8988T (cell line): ENCODE measurements around the gene CRYGS.
"Not testable (repeated sequence)": the region's sequence is repeated elsewhere in the genome, so short reads cannot be mapped to it uniquely, and the experiment has no call there.

Experiments
- DNase-seq: peaks from one replicate; pipeline ENCODE4 v3.0.0; 2011

The CRYGS gene

DNA sequence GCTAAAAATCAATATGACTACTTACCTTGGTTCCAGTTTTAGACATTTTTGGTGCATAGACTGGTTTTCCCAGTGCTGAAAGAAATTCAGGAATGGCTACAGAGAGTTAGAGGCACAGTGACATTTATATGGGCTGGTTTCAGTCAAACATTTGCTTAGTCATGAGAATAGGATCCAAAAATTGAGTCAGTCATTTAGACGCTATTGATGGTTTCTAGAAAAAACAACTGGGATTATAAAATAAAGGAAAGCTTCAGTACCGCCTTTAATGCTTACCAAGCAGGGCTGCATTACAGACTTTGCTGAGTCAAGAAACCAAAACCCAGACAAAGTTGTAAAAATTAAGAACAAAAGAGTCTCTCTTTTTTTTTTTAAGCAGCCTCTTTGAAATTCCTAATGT, at the start of gene CRYGS:
TSS of gene CRYGS (minus strand) at position 100 of the 400 bp plus-strand sequence. CDS start at position 46, 54 bp downstream.
- no peak for DNase-seq

DNA sequence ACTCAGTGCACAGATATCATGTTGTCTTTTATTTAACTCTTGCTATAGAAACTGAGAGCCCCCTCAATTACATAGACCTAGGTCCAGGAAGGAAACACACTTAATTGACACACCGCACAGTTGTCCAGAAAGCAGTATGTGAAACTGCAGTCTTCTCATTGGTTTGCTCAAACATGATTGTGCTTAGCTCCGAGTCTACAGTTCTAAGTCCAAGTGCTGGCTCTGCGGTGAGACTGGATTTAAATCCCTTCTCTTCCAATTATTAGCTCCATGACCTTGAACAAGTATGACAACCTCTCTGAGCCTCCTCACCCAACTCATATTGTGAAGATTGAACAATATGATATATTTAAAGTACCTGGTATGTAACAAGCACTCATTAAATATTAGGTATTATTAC, 49.7 kb upstream of the CRYGS start:
- DNase-seq: no peak

DNA sequence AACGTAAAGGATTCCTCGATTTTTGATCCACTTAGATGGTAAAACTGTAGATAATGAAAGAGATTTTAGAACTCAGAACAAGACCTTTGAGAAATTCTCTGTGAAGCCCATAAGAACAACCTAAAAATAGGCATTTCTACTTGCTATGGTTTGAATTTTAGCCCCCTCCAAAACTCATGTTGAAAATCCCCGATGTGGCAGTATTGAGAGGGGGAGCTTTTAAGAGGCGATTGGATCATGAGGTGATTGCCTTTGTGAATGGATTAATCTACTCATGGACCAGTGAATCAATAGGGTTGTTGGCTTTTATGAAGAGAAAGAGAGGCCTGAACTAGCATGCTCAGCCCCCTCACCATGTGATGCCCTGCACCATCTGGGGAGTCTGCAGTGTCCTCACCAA, 48.5 kb upstream of the CRYGS start:
- DNase-seq: no peak

- DNase-seq: no peak
Measured at GRCh38 chr3:186590580-186591295, 46.6 kb upstream of the CRYGS start.

- DNase-seq: no peak
Measured at GRCh38 chr3:186589856-186590579, 45.8 kb upstream of the CRYGS start.

DNA sequence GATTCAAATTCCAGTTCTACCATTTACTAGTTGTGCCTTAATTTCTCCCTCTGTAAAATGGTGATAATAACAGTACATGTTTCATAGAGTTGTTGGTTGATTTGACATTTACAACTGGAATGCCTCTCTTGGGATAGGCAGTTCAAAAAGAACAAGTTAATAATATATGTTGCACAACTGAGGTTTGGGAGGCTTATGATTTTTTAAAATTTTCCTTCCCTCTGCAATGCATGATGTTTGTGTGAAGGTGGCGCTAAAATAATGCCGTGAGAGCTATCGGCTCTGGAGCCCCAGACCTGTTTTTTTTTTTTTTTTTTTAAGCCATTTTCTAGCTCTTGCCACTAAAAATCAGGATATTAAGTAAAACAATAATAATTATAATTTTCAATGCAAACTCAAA, 44.9 kb upstream of the CRYGS start:
- no peak for DNase-seq

DNA sequence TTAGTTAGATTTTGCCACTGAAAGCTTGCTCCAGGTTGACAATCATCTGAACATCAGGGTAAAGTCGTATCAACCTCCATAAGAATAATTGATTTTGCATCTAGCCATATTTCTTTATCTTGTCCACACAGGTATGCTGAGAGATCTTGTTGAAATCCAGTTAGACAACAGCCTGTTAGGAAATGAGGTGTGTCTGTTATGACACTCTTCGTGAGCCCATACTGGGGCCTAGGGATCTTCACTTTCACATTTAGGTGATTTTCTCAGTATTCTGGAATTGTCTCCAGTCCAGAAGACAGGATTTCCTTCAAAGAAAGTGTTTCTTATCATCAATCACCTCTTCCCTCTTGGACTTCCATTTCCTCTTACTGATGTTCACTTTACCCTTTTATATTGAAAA, 44.5 kb upstream of the CRYGS start:
- no peak for DNase-seq

DNA sequence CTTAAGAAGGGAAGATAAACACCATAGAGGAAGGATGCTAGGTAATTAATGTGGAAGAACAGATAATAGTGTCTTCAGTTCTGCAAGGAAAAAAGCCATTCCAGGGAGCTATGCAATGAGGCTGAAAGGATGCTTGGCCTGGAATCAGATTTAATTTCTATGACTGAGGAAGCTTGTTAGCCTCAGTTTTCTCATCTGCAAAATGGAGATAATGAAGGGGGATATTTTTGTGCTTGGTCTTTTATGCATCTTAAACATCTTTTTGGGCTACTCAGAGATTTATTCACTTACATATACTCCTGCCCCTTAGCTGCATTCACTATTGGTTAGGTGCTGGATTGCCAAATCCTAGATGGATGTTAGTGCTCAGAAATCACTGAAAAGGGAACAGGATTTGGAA, 43.0 kb upstream of the CRYGS start:
- DNase-seq: no peak

GRCh38 chr3:186586245-186586644, 42.1 kb upstream of the CRYGS start:
- DNase-seq: not testable (repeated sequence)

DNA sequence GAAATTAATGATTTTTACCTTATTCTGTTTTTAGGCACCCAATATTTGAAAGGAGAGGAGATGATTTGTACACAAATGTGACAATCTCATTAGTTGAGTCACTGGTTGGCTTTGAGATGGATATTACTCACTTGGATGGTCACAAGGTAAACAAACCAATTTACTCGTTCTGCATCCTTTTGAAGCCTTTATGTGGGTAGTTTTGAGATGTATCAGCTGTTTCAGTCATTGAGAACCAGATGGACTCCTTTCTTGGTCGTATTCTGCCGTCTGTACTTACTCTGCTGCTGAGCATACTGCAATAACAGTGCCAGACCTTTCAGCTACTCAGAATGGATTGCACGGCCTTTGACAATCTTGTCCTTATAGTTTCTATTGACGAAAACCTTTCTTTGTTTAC, 39.7 kb upstream of the CRYGS start:
- no peak for DNase-seq

- DNase-seq: no peak
Measured at GRCh38 chr3:186582541-186582940, 38.4 kb upstream of the CRYGS start.

GRCh38 chr3:186580785-186581184, 36.6 kb upstream of the CRYGS start:
- DNase-seq: no peak

GRCh38 chr3:186577521-186577920, 33.3 kb upstream of the CRYGS start:
- no peak for DNase-seq

GRCh38 chr3:186571644-186572013, 27.4 kb upstream of the CRYGS start:
- no peak for DNase-seq

- no peak for DNase-seq
Measured at GRCh38 chr3:186570941-186571643, 26.9 kb upstream of the CRYGS start.

- DNase-seq: peak; percentile 97
Measured at GRCh38 chr3:186570096-186570940, 26.1 kb upstream of the CRYGS start, which contains the start of gene DNAJB11. TSS of gene DNAJB11 (plus strand) at chr3:186570720. CDS start at chr3:186570898, 178 bp downstream.

- no peak for DNase-seq
Measured at GRCh38 chr3:186569779-186570095, 25.6 kb upstream of the CRYGS start.

- DNase-seq: not testable (repeated sequence)
Measured at GRCh38 chr3:186569361-186569760, 25.2 kb upstream of the CRYGS start.

DNA sequence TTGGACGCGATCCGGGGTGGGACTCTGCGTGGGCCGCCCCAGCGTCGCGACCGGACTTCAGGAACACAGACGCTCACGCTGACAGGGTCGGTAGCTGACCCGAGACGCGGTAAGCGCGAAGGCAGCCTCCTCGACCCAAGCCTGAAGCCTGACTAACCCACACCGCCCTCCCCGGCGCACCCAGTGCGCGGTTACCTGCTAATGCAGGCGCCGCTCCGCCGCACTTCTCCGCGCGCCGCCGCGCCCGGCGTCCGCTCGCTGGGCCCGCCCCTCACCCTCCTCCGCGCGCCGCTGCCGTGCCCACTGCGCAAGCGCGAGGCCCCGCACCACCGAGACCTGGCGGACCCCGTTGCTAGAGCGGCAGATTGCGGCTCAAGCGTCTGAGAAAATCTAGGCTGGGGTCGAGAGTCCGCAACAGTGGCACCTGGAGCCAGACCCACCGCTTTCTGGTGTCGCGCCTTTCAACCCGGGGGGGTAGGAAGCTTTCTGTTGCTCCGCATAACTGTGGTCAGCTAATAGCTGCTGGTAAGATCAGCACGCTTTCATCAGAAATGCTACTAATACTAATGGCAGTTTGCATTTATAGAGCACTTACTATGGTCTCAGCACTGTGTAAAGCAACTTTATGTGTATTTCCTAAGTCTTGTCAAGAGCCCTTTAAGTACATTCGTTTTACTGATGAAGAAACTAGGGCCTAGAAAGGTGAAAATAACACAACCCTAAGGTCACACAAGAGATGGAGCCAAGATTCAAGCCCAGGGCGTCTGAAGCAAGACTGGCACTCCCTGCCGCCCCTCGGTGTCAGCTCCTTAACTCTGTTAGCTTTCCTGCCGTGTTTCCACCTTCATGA, 23.1 kb upstream of the CRYGS start, which contains the start of gene TBCCD1:
TSS of gene TBCCD1 (minus strand) at position 268 of the 850 bp plus-strand sequence. CDS start 3,010 bp downstream, outside the sequence.
- peak; percentile 67 for DNase-seq

DNA sequence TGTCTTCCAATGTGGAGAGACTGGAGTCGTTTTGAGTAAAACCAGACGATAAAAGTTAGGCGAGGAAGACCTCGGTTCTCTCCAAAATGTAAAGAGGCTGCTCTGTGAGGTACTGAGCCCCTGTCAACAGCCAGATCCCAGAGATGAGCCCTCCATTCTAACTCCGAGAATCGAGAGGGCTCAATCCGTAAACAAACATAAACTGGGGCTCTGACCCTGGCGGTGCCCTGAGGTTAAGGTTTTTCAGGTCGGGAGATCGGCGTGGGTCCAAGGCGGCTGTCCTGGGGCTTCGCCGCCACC, 22.5 kb upstream of the CRYGS start:
- DNase-seq: no peak

GRCh38 chr3:186564586-186564985, 20.4 kb upstream of the CRYGS start:
- no peak for DNase-seq

DNA sequence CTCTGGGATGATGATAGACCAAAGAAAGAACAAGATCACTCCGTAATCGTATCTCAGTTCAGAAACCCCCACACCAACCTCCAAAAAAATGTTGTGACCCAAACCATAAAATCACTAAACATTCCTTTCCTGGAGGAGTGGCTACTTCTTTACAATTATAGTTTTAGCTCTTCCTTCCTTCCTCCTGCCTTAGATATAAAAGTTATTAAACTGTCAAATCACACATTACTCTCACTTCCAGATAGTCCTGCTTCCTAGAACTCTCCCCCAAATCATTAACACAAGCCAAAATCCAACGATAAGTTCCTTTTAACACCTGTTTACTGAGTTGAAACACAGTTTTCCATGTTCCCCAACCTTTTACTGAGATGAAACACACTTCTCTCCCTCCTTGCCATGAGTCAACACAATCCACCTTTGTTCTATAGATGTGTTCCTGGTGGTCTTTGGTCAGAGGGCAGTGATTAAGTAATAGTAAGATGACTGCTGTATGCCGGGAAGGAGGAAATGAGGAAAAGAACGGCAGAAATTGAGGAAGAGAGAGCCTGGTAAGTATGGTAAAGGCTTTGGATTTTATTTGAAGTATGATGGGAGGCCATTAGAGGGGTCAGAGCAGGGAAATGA, 8.3 kb upstream of the CRYGS start:
- DNase-seq: no peak
